WTC11 (cell line): ENCODE measurements around the gene TOPAZ1. TPM values are rescaled to one million over a fixed set of nuclear protein-coding genes. Genes with fewer than 3 reads are reported as not detected.

Experiments used
- ATAC-seq: fragments of 200-7000 bp; cut with Tn5 transposase; 2 replicates; pipeline ENCODE4 v1.10.0; 2021; ENCODE audit warnings: mild to moderate bottlenecking, moderate library complexity
- CTCF ChIA-PET: fragments of 300-600 bp; sonication (Branson Sonifier 250); formaldehyde crosslinking; loops from one replicate; lab custom pipeline; 2021; ENCODE audit warnings: antibody characterized with exemption; lab: Charles Lee
- POLR2A ChIA-PET: fragments of 350-600 bp; sonication (Branson Sonifier 250); formaldehyde crosslinking; loops from one replicate; lab custom pipeline; 2021; ENCODE audit warnings: antibody characterized with exemption; lab: Charles Lee
- DNase-seq: peaks from one replicate; pipeline ENCODE4 v3.0.0; 2021; ENCODE audit warnings: low spot score
- H3K27ac Mint-ChIP-seq: 2 replicates; pipeline ENCODE4 v1.8.0; 2021; ENCODE audit warnings: mixed read lengths
- H3K27me3 Mint-ChIP-seq: 2 replicates; pipeline ENCODE4 v1.8.0; 2021; ENCODE audit warnings: low read depth, mild to moderate bottlenecking, moderate library complexity, mixed read lengths
- H3K36me3 Mint-ChIP-seq: 2 replicates; pipeline ENCODE4 v1.8.0; 2021; ENCODE audit warnings: mixed read lengths
- H3K4me1 Mint-ChIP-seq: 2 replicates; pipeline ENCODE4 v1.8.0; 2022; ENCODE audit warnings: mixed read lengths
- H3K4me3 Mint-ChIP-seq: 2 replicates; pipeline ENCODE4 v1.8.0; 2021; ENCODE audit warnings: mild to moderate bottlenecking, moderate library complexity, mixed read lengths
- H3K9me3 Mint-ChIP-seq: 2 replicates; pipeline ENCODE4 v1.8.0; 2021; ENCODE audit warnings: mixed read lengths
- ATF1 ChIP-seq: sonication (generic); formaldehyde crosslinking; IDR thresholded peaks from 2 replicates; pipeline ENCODE4 v1.8.1; 2023; ENCODE audit warnings: mild to moderate bottlenecking, moderate library complexity, missing genetic modification reagents
- CREM ChIP-seq: sonication (generic); formaldehyde crosslinking; IDR thresholded peaks from 2 replicates; pipeline ENCODE4 v1.8.1; 2022; ENCODE audit warnings: mild to moderate bottlenecking, missing genetic modification reagents, moderate library complexity
- E2F4 ChIP-seq: sonication (generic); formaldehyde crosslinking; IDR thresholded peaks from 2 replicates; pipeline ENCODE4 v1.8.1; 2022; ENCODE audit warnings: low read depth, mild to moderate bottlenecking, moderate library complexity, missing genetic modification reagents, borderline replicate concordance
- EMX1 ChIP-seq: fragments of 250-450 bp; sonication (Bioruptor Pico); IDR thresholded peaks from 2 replicates; pipeline ENCODE4 v1.8.0; 2021; ENCODE audit warnings: mild to moderate bottlenecking
- ERG ChIP-seq: fragments of 250-450 bp; sonication (Bioruptor Pico); IDR thresholded peaks from 2 replicates; pipeline ENCODE4 v1.8.0; 2021; ENCODE audit warnings: mild to moderate bottlenecking
- ESRRA ChIP-seq: sonication (generic); formaldehyde crosslinking; IDR thresholded peaks from 2 replicates; pipeline ENCODE4 v1.8.1; 2022; ENCODE audit warnings: mild to moderate bottlenecking, missing genetic modification reagents, borderline replicate concordance
- ETV6 ChIP-seq: sonication (generic); formaldehyde crosslinking; IDR thresholded peaks from 2 replicates; pipeline ENCODE4 v1.8.1; 2022; ENCODE audit warnings: mild to moderate bottlenecking, missing genetic modification reagents
- FOXK1 ChIP-seq: sonication (generic); formaldehyde crosslinking; IDR thresholded peaks from 2 replicates; pipeline ENCODE4 v1.8.0; 2022; ENCODE audit warnings: mild to moderate bottlenecking, moderate library complexity, missing genetic modification reagents
- GRHL2 ChIP-seq: fragments of 250-450 bp; sonication (Bioruptor Pico); IDR thresholded peaks from 2 replicates; pipeline ENCODE4 v1.8.0; 2022; ENCODE audit warnings: mild to moderate bottlenecking, moderate library complexity; ENCODE audit not compliant: insufficient replicate concordance, severe bottlenecking
- JUN ChIP-seq: sonication (generic); formaldehyde crosslinking; IDR thresholded peaks from 2 replicates; pipeline ENCODE4 v1.8.0; 2023; ENCODE audit warnings: mild to moderate bottlenecking, missing genetic modification reagents
- KAT7 ChIP-seq: sonication (generic); formaldehyde crosslinking; IDR thresholded peaks from 2 replicates; pipeline ENCODE4 v1.8.1; 2023; ENCODE audit warnings: missing genetic modification reagents, mild to moderate bottlenecking, borderline replicate concordance
- NFYB ChIP-seq: sonication (generic); formaldehyde crosslinking; conservative IDR thresholded peaks from 2 replicates; pipeline ENCODE4 v1.8.0; 2022; ENCODE audit warnings: low read depth, missing genetic modification reagents
- RELA ChIP-seq: sonication (generic); formaldehyde crosslinking; IDR thresholded peaks from 2 replicates; pipeline ENCODE4 v1.8.1; 2022; ENCODE audit warnings: missing genetic modification reagents, mild to moderate bottlenecking, borderline replicate concordance
- RORB ChIP-seq: fragments of 250-450 bp; sonication (Bioruptor Pico); IDR thresholded peaks from 2 replicates; pipeline ENCODE4 v1.9.0; 2021; ENCODE audit warnings: mild to moderate bottlenecking
- SMAD3 ChIP-seq: sonication (generic); formaldehyde crosslinking; IDR thresholded peaks from 2 replicates; pipeline ENCODE4 v1.8.0; 2022; ENCODE audit warnings: missing genetic modification reagents, mild to moderate bottlenecking, borderline replicate concordance
- TEAD1 ChIP-seq: sonication (generic); formaldehyde crosslinking; IDR thresholded peaks from 2 replicates; pipeline ENCODE4 v1.8.0; 2022; ENCODE audit warnings: mild to moderate bottlenecking, missing genetic modification reagents
- USF1 ChIP-seq: sonication (generic); formaldehyde crosslinking; IDR thresholded peaks from 2 replicates; pipeline ENCODE4 v1.8.0; 2022; ENCODE audit warnings: mild to moderate bottlenecking, missing genetic modification reagents
- ZNF121 ChIP-seq: sonication (generic); formaldehyde crosslinking; IDR thresholded peaks from 2 replicates; pipeline ENCODE4 v1.8.0; 2023; ENCODE audit warnings: missing genetic modification reagents
- ZNF416 ChIP-seq: fragments of 250-450 bp; sonication (Bioruptor Pico); IDR thresholded peaks from 2 replicates; pipeline ENCODE4 v1.9.0; 2021; ENCODE audit warnings: mild to moderate bottlenecking, inconsistent platforms
- total RNA-seq: library from RNA; stranded (reverse); gene quantifications from 3 replicates; pipeline ENCODE4 v1.2.3, GENCODE V29; 2021
- TF ChIP-seq, protein P1 (sequence below): sonication (generic); formaldehyde crosslinking; IDR thresholded peaks from 2 replicates; pipeline ENCODE4 v1.8.1; 2023; ENCODE audit warnings: mild to moderate bottlenecking, missing genetic modification reagents, borderline replicate concordance
- TF ChIP-seq, protein P2 (sequence below): sonication (generic); formaldehyde crosslinking; conservative IDR thresholded peaks from 2 replicates; pipeline ENCODE4 v1.8.1; 2022; ENCODE audit warnings: mild to moderate bottlenecking, missing genetic modification reagents
- TF ChIP-seq, protein P3 (sequence below): sonication (generic); formaldehyde crosslinking; IDR thresholded peaks from 2 replicates; pipeline ENCODE4 v1.8.1; 2023; ENCODE audit warnings: mild to moderate bottlenecking, missing genetic modification reagents, moderate library complexity
- TF ChIP-seq, protein P4 (sequence below): sonication (generic); formaldehyde crosslinking; IDR thresholded peaks from 2 replicates; pipeline ENCODE4 v1.8.1; 2023; ENCODE audit warnings: mild to moderate bottlenecking, missing genetic modification reagents
- TF ChIP-seq, protein P5 (sequence below): sonication (generic); formaldehyde crosslinking; IDR thresholded peaks from 2 replicates; pipeline ENCODE4 v1.8.1; 2023; ENCODE audit warnings: mild to moderate bottlenecking, moderate library complexity, missing genetic modification reagents

TOPAZ1 gene
- total RNA-seq, 1 experiment from 2014 or later = not detected

DNA sequence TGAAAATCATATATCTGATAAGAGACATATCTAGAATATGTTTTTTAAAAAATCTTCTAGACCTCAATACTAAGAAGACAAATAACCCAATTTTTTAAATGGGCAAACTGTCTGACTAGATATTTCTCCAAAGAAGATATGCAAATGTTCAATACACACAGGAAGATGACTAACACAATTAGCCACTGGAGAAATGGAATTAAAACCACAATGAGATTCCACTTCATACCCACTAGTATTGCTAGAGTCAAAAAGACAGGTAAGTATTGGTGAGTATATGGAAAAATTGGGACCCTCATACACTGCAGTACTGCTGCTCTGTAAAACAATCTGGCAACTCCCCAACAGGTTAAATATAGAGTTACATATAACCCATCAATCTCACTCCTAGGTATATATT, 33.1 kb upstream of the TOPAZ1 start (continued):
- TF ChIP-seq ETV6 (CRISPR knock-in tag) = no peak
- TF ChIP-seq ATF1 = no peak
- TF ChIP-seq, protein P1, sequence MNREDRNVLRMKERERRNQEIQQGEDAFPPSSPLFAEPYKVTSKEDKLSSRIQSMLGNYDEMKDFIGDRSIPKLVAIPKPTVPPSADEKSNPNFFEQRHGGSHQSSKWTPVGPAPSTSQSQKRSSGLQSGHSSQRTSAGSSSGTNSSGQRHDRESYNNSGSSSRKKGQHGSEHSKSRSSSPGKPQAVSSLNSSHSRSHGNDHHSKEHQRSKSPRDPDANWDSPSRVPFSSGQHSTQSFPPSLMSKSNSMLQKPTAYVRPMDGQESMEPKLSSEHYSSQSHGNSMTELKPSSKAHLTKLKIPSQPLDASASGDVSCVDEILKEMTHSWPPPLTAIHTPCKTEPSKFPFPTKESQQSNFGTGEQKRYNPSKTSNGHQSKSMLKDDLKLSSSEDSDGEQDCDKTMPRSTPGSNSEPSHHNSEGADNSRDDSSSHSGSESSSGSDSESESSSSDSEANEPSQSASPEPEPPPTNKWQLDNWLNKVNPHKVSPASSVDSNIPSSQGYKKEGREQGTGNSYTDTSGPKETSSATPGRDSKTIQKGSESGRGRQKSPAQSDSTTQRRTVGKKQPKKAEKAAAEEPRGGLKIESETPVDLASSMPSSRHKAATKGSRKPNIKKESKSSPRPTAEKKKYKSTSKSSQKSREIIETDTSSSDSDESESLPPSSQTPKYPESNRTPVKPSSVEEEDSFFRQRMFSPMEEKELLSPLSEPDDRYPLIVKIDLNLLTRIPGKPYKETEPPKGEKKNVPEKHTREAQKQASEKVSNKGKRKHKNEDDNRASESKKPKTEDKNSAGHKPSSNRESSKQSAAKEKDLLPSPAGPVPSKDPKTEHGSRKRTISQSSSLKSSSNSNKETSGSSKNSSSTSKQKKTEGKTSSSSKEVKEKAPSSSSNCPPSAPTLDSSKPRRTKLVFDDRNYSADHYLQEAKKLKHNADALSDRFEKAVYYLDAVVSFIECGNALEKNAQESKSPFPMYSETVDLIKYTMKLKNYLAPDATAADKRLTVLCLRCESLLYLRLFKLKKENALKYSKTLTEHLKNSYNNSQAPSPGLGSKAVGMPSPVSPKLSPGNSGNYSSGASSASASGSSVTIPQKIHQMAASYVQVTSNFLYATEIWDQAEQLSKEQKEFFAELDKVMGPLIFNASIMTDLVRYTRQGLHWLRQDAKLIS (CRISPR knock-in tag) = no peak
- no peak for TF ChIP-seq CREM
- no peak for TF ChIP-seq FOXK1 (CRISPR knock-in tag)
- TF ChIP-seq ERG (CRISPR knock-in tag) = no peak
- no peak for TF ChIP-seq RORB (CRISPR knock-in tag)
- TF ChIP-seq, all 79 proteins: peak for 0

DNA sequence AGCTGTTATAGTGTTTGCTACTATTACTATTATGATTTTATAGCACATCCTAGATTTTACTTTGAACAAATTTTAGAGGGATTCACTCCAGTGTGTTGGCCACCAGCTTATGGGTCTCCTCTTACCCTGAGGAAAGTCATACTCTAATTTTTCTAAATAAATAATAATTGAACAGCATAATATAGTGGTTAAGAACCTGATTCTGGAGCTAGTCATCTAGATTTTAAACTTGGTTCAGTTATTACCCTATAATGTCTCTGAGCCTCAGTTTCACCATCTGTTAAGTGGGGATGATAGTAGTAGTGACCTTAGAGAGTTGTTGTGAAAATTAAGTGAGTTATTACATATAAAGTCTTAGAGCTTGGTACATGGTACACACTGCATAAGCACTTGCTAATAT, 30.7 kb upstream of the TOPAZ1 start:
- Mint-ChIP-seq H3K4me1 (no peaks in the 10 kb centered on the region), H3K36me3 (no peaks in the 10 kb centered on the region), H3K27me3 (peaks cover 3% of the 10 kb centered on the region; the same call in 1 of the 2 replicates), H3K4me3 (no peak overlapping the region), H3K27ac (no peak overlapping the region), H3K9me3 (peaks cover 15% of the 10 kb centered on the region)
- no peak for TF ChIP-seq SMAD3
- TF ChIP-seq, protein P2, sequence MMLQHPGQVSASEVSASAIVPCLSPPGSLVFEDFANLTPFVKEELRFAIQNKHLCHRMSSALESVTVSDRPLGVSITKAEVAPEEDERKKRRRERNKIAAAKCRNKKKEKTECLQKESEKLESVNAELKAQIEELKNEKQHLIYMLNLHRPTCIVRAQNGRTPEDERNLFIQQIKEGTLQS (CRISPR knock-in tag) = no peak
- no peak for TF ChIP-seq KAT7 (CRISPR knock-in tag)
- TF ChIP-seq RORB (CRISPR knock-in tag) = no peak
- TF ChIP-seq JUN (CRISPR knock-in tag) = no peak
- TF ChIP-seq, protein P3, sequence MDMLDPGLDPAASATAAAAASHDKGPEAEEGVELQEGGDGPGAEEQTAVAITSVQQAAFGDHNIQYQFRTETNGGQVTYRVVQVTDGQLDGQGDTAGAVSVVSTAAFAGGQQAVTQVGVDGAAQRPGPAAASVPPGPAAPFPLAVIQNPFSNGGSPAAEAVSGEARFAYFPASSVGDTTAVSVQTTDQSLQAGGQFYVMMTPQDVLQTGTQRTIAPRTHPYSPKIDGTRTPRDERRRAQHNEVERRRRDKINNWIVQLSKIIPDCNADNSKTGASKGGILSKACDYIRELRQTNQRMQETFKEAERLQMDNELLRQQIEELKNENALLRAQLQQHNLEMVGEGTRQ (CRISPR knock-in tag) = no peak
- TF ChIP-seq GRHL2 (CRISPR knock-in tag) = no peak
- TF ChIP-seq EMX1 (CRISPR knock-in tag) = no peak
- no peak for TF ChIP-seq TEAD1 (CRISPR knock-in tag)
- no peak for TF ChIP-seq ESRRA
- CTCF ChIA-PET = interaction anchor here (0.7 to 1.4 kb wide), 2 partner anchors 12 to 443 kb away, joined by 3 to 8 read pairs; no protein-coding TSS in a partner anchor
- DNase-seq (no peak), ATAC-seq (no peak)
- POLR2A ChIA-PET = no interaction called here

- POLR2A ChIA-PET = no interaction called here
- DNase-seq (no peak), ATAC-seq (no peak)
- Mint-ChIP-seq H3K27me3 (peaks cover 46% of the 10 kb centered on the region), H3K9me3 (peaks cover 19% of the 10 kb centered on the region), H3K4me1 (no peaks in the 10 kb centered on the region), H3K36me3 (no peaks in the 10 kb centered on the region; the same call in 1 of the 2 replicates), H3K4me3 (no peak overlapping the region), H3K27ac (no peak overlapping the region)
- CTCF ChIA-PET = no interaction called here
- TF ChIP-seq E2F4 (CRISPR knock-in tag) = no peak
- no peak for TF ChIP-seq USF1 (CRISPR knock-in tag)
- TF ChIP-seq ZNF416 (CRISPR knock-in tag) = no peak
- TF ChIP-seq FOXK1 (CRISPR knock-in tag) = no peak
- no peak for TF ChIP-seq SMAD3
- TF ChIP-seq ZNF121 = no peak
- TF ChIP-seq RELA (CRISPR knock-in tag) = no peak
- TF ChIP-seq NFYB (CRISPR knock-in tag) = no peak
- TF ChIP-seq, protein P4, sequence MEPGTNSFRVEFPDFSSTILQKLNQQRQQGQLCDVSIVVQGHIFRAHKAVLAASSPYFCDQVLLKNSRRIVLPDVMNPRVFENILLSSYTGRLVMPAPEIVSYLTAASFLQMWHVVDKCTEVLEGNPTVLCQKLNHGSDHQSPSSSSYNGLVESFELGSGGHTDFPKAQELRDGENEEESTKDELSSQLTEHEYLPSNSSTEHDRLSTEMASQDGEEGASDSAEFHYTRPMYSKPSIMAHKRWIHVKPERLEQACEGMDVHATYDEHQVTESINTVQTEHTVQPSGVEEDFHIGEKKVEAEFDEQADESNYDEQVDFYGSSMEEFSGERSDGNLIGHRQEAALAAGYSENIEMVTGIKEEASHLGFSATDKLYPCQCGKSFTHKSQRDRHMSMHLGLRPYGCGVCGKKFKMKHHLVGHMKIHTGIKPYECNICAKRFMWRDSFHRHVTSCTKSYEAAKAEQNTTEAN = no peak
- TF ChIP-seq, protein P5, sequence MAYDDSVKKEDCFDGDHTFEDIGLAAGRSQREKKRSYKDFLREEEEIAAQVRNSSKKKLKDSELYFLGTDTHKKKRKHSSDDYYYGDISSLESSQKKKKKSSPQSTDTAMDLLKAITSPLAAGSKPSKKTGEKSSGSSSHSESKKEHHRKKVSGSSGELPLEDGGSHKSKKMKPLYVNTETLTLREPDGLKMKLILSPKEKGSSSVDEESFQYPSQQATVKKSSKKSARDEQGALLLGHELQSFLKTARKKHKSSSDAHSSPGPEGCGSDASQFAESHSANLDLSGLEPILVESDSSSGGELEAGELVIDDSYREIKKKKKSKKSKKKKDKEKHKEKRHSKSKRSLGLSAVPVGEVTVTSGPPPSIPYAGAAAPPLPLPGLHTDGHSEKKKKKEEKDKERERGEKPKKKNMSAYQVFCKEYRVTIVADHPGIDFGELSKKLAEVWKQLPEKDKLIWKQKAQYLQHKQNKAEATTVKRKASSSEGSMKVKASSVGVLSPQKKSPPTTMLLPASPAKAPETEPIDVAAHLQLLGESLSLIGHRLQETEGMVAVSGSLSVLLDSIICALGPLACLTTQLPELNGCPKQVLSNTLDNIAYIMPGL = no peak
These were observed 19.3 kb upstream of the TOPAZ1 start for GRCh38 chr3:44222337-44222736.
